Testis (tissue), 2 donors: Measurements from ENCODE around the gene MAP4.

Source experiments
- CTCF ChIP-seq, 3 experiments: fragments of 450-650 bp in 2 of 3; fragments of 200-600 bp in 1 of 3; sonication (generic) in 1 of 3; IDR thresholded peaks; one replicate each; pipeline ENCODE4 v1.5.1; 2016 to 2019; ENCODE audit warnings: antibody characterized with exemption in 3 of 3, mild to moderate bottlenecking in 2 of 3, moderate library complexity in 1 of 3
- POLR2A ChIP-seq: fragments of 450-650 bp; IDR thresholded peaks from one replicate; pipeline ENCODE4 v1.6.1; 2017; ENCODE audit warnings: antibody characterized with exemption, mild to moderate bottlenecking, moderate library complexity

GRCh38 chr3:48015431-48016180, 610 bp downstream of the MAP4 start:
- TF ChIP-seq POLR2A (no peak), CTCF (IDR thresholded peaks at IDR 0.05) (no peak)
